ENCODE results near the gene CADPS.

The CADPS gene

DNA sequence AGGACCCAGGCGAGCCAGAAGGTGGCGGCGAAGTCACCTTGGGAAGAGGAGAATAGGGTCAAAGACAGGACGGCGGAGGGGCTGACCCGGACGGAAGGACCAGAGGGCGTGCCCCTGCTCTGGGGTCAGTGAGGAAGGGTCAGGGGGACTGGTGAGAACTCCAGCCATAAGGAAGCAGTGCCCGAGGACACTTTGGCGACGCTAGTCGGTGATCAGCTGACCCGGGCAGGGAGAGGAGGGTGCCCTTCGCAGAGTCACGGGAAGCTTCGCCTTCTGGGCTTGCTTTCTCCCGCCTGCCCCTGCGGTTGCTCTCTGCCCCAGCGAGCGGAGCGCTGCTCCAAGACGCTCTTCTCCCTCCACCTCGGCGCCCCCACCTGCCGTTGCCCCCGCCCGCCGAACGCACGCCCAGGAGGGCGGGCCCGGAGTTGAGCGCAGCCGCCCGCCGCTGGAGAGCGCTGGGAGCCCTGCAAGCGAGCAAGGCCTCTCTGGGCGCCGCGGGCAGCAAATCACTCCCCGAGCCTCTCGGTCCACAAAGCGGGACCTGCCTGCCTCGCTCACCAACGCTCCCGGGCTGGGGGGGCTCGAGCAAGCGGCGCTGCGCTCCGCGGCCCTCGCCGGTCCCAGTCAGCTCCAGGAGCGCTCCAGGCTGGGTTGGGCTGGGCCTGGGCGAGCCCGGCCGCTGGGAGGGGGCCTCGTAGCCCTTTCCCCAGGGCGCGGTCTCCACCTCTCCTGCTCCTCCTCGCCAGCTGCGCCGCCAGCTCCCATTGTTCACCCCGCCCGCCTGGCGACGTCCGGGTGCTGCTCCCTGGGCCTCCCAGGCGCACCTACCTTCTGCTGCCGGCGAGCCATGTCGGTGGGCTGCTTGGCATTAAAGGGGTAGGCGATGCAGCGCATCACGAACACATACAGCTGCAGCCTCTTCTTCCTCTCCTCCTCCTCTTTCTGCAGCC lies 1.2 kb downstream of the CADPS start:
- DNase-seq (ENCODE audit: low read depth) = no peak

DNA sequence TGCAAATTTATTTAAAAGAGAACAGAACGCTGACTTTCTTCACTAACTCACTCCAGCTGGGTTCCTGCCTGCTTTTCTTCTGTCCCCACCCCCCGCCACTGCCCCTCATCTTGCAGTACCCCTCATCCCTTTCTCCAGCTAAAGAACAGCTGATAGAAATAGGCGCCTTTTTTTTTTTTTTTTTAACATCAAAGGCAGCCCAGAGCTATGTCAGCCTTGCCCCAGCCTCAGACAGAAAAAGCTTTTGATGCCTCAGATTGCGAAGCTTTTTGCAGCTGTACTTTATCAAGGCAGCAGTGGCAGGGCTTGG lies 1.8 kb downstream of the CADPS start:
- no peak for DNase-seq (ENCODE audit: low read depth)

DNA sequence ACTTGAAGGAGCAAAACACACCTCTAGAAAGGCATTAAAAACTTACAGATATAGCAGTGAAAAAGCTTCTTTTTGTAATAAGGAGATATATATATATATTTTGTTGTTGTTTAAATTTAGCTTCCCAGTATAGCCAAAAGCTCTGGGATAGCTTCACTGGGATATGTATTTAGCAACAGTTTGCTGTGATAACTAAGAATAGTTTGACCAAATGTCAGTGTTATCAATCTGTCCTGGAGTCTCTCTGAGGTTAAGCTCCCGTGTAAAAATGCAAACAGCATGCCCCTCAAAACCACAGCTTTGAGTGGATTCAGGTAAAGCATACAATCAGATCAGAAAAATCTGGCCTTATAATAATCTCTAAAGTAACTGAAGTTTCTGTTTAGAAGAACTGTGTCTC lies 2.9 kb downstream of the CADPS start:
- no peak for DNase-seq (ENCODE audit: low read depth)

DNA sequence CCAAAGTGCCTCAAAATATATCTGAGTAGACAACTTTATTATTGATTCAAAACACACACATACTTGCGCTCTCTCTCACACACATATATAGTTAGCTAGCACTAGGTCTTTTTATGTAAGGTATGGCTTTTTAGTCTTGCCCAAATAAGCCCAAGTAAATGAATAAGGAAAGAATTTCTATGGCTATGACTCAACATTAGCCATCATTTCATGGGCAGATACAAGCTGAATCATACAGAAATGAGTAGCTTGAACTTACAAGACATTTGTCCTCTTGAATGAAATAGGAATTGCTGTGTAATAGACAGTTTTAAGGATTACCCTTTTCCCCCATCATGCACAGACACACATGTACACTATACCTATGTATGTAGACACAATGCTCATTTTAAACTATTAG lies 4.9 kb downstream of the CADPS start:
- peak; percentile 9 for DNase-seq (ENCODE audit: low read depth)

DNA sequence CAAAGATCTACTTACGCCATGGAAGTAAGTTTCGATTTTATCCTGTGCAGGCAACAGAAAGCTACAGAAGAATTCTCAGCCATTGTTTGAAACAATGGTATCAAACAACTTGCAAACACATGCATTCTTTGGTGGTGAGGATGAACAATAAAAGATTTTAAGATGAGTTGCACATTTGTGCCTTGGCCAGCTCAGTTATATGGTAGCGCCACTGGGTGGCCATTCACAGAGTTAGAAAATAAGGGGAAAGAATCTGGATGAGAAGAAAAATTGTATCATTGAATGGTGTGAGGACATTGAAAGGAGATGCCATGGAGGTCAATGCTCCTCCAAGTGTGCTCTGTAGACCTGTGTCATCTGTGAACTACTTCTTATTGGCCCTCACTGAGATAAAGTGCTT lies 11.6 kb downstream of the CADPS start:
- DNase-seq (ENCODE audit: low read depth) = no peak

DNA sequence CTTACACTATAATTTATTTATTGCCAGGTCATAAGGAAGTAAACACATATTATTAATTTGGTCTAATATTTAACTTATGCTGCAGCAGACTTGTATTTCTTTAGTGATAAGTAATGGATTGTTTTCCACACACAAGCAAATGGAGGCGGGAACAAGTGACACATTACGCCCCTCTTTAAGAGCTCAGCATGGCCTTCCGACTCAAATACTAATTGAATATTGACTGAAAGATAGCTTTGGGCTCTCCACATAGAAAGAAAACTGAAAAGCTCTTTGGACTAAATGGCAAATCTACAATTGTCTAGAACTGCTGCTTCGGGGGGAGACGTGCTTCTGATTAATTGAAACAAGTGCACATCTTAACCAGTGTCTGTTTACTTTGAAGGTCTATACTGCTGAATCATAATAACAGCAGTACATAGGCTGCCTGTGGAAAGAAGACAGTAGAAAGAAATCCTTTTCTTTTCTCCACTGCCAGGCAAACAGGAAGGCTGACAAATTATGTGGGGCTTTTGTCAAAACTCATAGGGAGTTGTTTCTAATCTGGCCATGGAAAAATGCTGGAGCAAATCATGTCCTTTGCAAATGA lies 15.9 kb downstream of the CADPS start:
- no peak for DNase-seq (ENCODE audit: low read depth)

GRCh38 chr3:62845996-62846395 lies 29.2 kb downstream of the CADPS start:
- no peak for DNase-seq (ENCODE audit: low read depth)

DNA sequence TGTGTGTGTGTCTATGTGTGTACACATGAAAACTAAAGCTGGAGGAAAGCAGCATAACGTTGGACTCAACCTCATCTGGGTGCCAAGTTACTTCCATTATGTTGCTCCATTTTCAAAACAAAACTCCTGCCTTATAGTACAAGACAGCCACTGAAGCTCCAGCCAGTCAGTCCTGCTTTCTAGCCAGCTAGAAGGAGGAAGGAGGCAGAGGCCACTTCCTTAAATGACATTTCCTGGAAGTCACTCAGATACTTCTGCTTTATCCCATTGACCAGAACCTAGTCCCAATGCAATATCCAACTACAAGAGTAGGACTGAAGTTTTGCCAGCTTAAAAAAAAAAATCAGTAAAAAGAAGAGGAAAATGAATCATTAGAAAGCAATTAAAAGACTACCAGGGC lies 31.7 kb downstream of the CADPS start:
- no peak for DNase-seq (ENCODE audit: low read depth)

DNA sequence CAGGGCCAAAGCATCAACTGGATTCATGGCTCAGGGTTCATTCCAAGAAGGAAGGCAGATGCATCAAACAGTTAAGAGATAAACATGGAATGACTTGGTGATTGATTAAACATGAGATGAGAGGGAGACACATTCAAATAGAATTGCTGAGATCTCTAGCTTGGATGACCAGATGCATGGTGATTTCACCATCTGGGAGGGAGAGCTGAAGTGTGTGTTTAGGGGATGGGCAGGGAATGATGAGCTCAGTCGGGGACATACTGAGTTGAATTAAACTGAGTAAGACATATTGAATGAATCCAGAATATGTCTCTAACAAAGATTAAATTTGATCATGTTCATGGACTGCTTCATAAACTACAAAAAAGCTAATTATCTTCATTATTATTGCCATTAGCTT lies 35.5 kb downstream of the CADPS start:
- DNase-seq (ENCODE audit: low read depth) = no peak

- no peak for DNase-seq (ENCODE audit: low read depth)
These were observed 38.0 kb downstream of the CADPS start for GRCh38 chr3:62837145-62837787.

GRCh38 chr3:62835554-62836236 lies 39.5 kb downstream of the CADPS start:
- DNase-seq (ENCODE audit: low read depth) = no peak

DNA sequence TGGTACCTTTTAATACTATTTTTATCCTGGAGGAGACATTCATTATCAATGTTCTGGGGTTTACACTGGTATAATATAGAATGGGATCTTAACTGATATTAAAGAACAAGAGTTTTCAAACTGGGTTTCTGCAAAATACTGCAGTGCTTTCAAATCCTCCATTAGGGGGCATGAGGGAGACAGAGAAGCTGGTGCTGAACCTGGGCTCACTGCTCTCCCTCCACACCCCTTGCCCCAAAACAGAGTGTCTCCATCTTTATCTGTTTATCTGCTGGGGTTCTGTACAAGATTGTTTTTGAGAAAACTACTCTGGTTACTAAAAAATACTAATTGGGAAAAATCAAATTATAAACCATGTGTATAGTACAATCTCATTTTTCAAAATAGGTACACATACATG lies 41.7 kb downstream of the CADPS start:
- no peak for DNase-seq (ENCODE audit: low read depth)

DNA sequence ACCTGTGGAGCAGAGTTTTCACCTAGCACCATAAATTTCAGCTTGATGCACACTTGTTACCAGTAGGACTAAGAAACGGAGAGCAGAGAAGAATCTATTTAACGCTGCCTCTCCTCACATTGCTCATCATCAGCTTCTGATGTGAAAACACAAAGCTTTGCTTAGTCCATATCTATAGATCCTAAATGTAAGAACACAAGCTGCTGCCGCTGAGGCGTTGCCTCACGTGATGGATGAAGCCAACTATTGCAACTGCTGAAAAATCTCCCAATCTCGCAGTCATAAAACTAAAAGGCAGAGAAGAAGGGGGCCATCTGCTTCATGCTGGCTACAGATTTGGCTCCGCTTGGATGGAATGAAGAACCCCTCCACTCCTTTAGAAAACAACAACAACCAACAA lies 42.7 kb downstream of the CADPS start:
- DNase-seq (ENCODE audit: low read depth) = no peak

GRCh38 chr3:62830727-62831322 lies 44.4 kb downstream of the CADPS start:
- no peak for DNase-seq (ENCODE audit: low read depth)

GRCh38 chr3:62827550-62827949 lies 47.7 kb downstream of the CADPS start:
- DNase-seq (ENCODE audit: low read depth) = no peak

DNA sequence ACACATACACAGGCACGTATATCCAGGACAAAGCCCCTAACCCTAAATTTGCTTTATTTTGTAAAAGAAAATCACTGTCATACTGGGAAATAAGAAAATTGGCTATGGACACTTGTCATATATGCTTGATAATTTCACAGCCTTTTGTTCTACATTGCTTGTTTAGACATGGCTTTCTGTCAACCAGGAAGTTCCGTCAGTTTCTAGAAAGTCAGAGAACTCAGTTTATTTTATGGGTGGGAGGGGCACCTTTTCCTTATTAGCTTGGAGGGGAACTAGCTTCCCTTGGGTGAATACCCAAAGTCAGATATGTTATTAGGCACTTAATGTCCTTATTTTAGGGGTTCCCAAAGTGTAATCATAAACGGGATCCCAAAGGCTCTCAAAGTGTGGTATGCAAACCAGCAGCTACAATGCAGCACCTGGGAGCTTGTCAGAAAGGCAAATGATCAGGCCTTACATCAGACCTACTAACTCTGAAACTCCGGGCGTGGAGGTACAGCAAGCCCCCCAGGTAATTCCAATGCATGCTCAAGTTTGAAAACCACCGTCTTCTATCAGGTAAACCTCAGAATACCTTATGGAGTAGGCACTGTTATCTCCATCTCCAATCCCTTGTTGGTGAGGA lies 50.1 kb downstream of the CADPS start:
- no peak for DNase-seq (ENCODE audit: low read depth)

DNA sequence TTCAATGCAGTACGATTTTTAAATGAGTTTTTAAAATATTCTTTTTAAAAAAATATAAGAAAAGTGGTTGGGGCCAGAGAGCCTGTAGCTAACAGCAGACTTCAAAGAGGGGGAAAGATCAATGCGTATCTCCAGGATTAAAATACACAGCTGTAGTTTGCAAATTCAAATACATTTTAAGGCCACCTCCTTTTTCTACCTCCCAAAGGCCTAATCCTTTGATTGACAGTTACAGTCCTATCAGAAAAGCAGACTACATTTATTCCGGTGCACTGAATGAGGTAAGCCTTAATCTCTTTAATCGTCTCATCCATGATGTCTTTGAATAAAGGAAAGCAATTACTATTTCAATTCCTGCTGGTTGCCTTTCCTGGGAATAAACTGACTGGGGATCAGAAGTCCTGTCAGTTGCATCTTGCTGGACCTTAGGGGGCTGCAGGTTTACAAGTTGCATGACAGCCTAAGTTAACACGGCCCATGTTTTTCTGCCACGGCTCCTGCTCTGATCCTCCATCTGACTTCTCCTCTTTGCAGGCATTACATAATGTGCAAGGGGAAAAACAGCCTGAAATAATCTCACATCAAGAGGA lies 51.7 kb downstream of the CADPS start:
- DNase-seq (ENCODE audit: low read depth) = no peak

DNA sequence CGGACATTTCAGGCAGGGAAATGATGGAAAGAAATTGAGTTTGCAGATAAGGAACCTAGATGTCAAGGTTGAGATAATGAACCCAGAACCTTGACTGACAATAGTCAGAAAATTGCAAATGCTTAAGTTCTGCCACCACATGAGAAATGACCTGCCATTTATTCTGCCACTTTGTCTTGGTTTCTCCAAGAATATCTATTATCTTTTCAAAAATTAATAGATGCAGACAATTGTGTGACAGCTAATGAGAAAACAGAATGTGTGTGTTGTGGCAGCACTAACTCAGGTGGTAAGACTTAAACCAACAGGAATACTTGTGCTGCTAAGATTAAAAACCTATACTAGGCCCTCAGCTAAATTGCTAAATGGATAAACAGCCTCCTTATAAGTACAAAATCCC lies 52.3 kb downstream of the CADPS start:
- no peak for DNase-seq (ENCODE audit: low read depth)

DNA sequence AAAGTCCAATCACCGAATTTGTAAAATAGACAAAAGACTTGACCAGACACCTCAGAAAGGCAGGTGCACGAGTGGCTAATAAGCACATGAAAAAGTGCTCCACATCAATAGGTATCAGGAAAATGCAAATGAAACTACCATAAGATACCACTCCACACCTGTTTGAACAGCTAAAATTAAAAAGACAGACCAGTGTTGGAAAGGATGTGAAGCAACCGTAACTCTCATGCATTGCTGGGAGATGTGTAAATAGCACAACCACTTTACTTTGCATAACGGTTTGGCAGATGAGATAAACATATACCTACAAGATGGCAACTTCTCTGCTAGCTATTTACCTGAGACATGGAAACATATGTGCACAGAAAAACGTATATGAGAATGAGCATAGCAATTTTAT lies 56.9 kb downstream of the CADPS start:
- DNase-seq (ENCODE audit: low read depth) = no peak

GRCh38 chr3:62817678-62818077 lies 57.5 kb downstream of the CADPS start:
- DNase-seq (ENCODE audit: low read depth) = no peak

GRCh38 chr3:62815981-62816380 lies 59.2 kb downstream of the CADPS start:
- DNase-seq (ENCODE audit: low read depth) = no peak

- no peak for DNase-seq (ENCODE audit: low read depth)
These were observed 62.6 kb downstream of the CADPS start for GRCh38 chr3:62812631-62813030.
